AG04450 (cell line): ENCODE data around the gene EFEMP1. TPM values are rescaled to one million over a fixed set of nuclear protein-coding genes. Genes with fewer than 3 reads are reported as not detected.

Source experiments
- CTCF ChIA-PET: fragments of 300-600, 350-600 bp; formaldehyde crosslinking; extraction: SDS; loops from one replicate; lab custom pipeline; 2022; ENCODE audit warnings: antibody characterized with exemption, inconsistent platforms; lab: Charles Lee
- POLR2A ChIA-PET: fragments of 350-600 bp; formaldehyde crosslinking; extraction: SDS; loops from one replicate; lab custom pipeline; 2021; ENCODE audit warnings: antibody characterized with exemption, inconsistent platforms; lab: Yijun Ruan, JAX
- DNase-seq: peaks from one replicate; pipeline ENCODE4 v3.0.0-alpha.2; 2011; ENCODE audit warnings: low read depth, low spot score
- H3K27ac ChIP-seq: one replicate; pipeline ENCODE4 v1.5.1; 2012; ENCODE audit warnings: low read depth, low read length, control low read depth
- H3K27me3 ChIP-seq: one replicate; pipeline ENCODE4 v1.6.0; 2012; ENCODE audit warnings: low read length; ENCODE audit not compliant: control insufficient read depth, insufficient read depth
- H3K4me3 ChIP-seq: 2 replicates; pipeline ENCODE4 v1.5.1; 2011; ENCODE audit warnings: mild to moderate bottlenecking, low read depth, low read length, control low read depth
- H3K9me3 ChIP-seq: 2 replicates; pipeline ENCODE4 v1.5.1; 2012; ENCODE audit warnings: low read length; ENCODE audit not compliant: control insufficient read depth, insufficient read depth
- CTCF ChIP-seq: IDR thresholded peaks from 2 replicates; pipeline ENCODE4 v1.5.1; 2011; ENCODE audit warnings: low read depth, low read length, control low read depth, inconsistent platforms
- polyA plus RNA-seq: library from polyadenylated mRNA; depleted of rRNA; stranded (reverse); fragments of >200 nt; gene quantifications from 2 replicates; pipeline ENCODE4 v1.2.3, GENCODE V29; 2011

EFEMP1 gene
- polyA plus RNA-seq, 1 experiment, result 423 TPM

GRCh38 chr2:55918856-55919255, 4.7 kb downstream of the EFEMP1 start:
- no peak for DNase-seq
- no peak for TF ChIP-seq CTCF
- Histone ChIP-seq H3K27ac (no peak overlapping the region), H3K27me3 (no peaks in the 10 kb centered on the region), H3K9me3 (no peaks in the 10 kb centered on the region), H3K4me3 (no peak overlapping the region)
- ChIA-PET POLR2A (interaction anchor here (0.6 kb wide), 1 partner anchor 33 kb away, joined by 4 read pairs; no protein-coding TSS in a partner anchor), CTCF (interaction anchor here (0.9 to 1.1 kb wide), 3 partner anchors 147 to 201 kb away, joined by 3 to 4 read pairs (median 4); no protein-coding TSS in a partner anchor)

GRCh38 chr2:55917713-55918390, 5.7 kb downstream of the EFEMP1 start:
- H3K4me3 ChIP-seq, result no peak overlapping the region
- H3K27ac ChIP-seq, result no peak overlapping the region
- DNase-seq, result no peak
- no peaks in the 10 kb centered on the region for H3K9me3 ChIP-seq
- no peaks in the 10 kb centered on the region for H3K27me3 ChIP-seq
- ChIA-PET POLR2A (no interaction called here), CTCF (interaction anchor here (1.1 kb wide), 1 partner anchor 199 kb away, joined by 4 read pairs; no protein-coding TSS in a partner anchor)
- TF ChIP-seq CTCF, result no peak

GRCh38 chr2:55917117-55917516, 6.5 kb downstream of the EFEMP1 start:
- no peak for DNase-seq
- TF ChIP-seq CTCF, result no peak
- Histone ChIP-seq H3K9me3 (no peaks in the 10 kb centered on the region), H3K27ac (peak overlapping the region; percentile 43), H3K27me3 (no peaks in the 10 kb centered on the region), H3K4me3 (no peak overlapping the region)
- ChIA-PET CTCF (interaction anchor here (1.2 to 1.7 kb wide), 3 partner anchors 43 to 199 kb away, joined by 3 to 6 read pairs (median 4); no protein-coding TSS in a partner anchor), POLR2A (interaction anchor here (1.1 to 1.5 kb wide), 3 partner anchors 54 to 85 kb away, joined by 4 to 5 read pairs (median 4); no protein-coding TSS in a partner anchor)

GRCh38 chr2:55916473-55917049, 7.0 kb downstream of the EFEMP1 start:
- no peak overlapping the region for H3K4me3 ChIP-seq
- TF ChIP-seq CTCF, result no peak
- CTCF ChIA-PET, result interaction anchor here (1.2 to 1.7 kb wide), 3 partner anchors 42 to 198 kb away, joined by 3 to 6 read pairs (median 4); no protein-coding TSS in a partner anchor

More at GRCh38 chr2:55916473-55917049, 7.0 kb downstream of the EFEMP1 start:
- no peaks in the 10 kb centered on the region for H3K9me3 ChIP-seq
- no peaks in the 10 kb centered on the region for H3K27me3 ChIP-seq
- H3K27ac ChIP-seq, result peak overlapping the region; percentile 78
- POLR2A ChIA-PET, result interaction anchor here (0.6 to 1.5 kb wide), 4 partner anchors 32 to 85 kb away, joined by 4 to 5 read pairs (median 4); no protein-coding TSS in a partner anchor
- DNase-seq, result peak; percentile 67
